Neural cell (in vitro differentiated cells): ENCODE results near the gene MEX3D.

ENCODE experiments used
- POLR2AphosphoS5 ChIP-seq: IDR thresholded peaks from 2 replicates; pipeline ENCODE4 v1.6.1; 2012
- SMC3 ChIP-seq: fragments of 450-650 bp; conservative IDR thresholded peaks from 2 replicates; pipeline ENCODE4 v1.6.1; 2014; ENCODE audit warnings: antibody characterized with exemption, mild to moderate bottlenecking, moderate library complexity; ENCODE audit not compliant: poor library complexity
- TF ChIP-seq, protein P1 (sequence below): fragments of 450-650 bp; IDR thresholded peaks from 2 replicates; pipeline ENCODE4 v1.5.1; 2014; ENCODE audit warnings: antibody characterized with exemption, mild to moderate bottlenecking, moderate library complexity; ENCODE audit not compliant: poor library complexity, severe bottlenecking

DNA sequence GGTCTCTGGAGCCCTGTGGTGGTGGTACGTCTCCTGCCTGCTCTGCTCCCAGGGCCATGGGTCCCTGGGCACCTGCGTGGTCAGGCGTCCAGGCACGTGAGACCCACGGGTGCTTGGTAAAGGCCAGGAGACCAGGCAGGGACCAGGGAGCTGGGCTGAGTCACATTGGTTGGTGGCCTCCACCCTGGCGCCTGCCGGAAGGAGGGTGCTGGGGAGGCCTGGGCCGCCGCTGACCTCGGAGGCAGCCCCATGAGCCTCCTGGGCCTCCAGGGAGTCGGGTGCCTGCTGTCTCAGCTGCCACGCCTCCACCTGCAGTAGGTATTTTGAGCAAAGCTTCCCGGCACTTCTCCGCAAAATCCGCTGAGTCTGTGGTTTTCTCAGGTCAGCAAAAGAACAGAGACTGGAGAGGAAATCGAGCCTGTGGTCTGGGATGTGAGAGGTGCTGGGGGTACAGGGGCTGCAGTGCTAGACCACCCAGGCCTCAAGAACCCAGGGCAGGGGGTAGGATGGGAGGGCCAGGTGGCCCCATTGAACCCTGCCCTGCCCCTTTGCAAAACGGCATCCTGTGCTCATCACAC, 47.8 kb downstream of the MEX3D start:
- TF ChIP-seq, protein P1, sequence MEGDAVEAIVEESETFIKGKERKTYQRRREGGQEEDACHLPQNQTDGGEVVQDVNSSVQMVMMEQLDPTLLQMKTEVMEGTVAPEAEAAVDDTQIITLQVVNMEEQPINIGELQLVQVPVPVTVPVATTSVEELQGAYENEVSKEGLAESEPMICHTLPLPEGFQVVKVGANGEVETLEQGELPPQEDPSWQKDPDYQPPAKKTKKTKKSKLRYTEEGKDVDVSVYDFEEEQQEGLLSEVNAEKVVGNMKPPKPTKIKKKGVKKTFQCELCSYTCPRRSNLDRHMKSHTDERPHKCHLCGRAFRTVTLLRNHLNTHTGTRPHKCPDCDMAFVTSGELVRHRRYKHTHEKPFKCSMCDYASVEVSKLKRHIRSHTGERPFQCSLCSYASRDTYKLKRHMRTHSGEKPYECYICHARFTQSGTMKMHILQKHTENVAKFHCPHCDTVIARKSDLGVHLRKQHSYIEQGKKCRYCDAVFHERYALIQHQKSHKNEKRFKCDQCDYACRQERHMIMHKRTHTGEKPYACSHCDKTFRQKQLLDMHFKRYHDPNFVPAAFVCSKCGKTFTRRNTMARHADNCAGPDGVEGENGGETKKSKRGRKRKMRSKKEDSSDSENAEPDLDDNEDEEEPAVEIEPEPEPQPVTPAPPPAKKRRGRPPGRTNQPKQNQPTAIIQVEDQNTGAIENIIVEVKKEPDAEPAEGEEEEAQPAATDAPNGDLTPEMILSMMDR: no peak
- TF ChIP-seq POLR2AphosphoS5 (no peak), SMC3 (no peak)
